ENCODE results near the gene TRPM2. TPM values are rescaled to one million over a fixed set of nuclear protein-coding genes. Genes with fewer than 3 reads are reported as not detected.

The TRPM2 gene
- total RNA-seq, 1 donor from 2014 or later, result 2.8 TPM

DNA sequence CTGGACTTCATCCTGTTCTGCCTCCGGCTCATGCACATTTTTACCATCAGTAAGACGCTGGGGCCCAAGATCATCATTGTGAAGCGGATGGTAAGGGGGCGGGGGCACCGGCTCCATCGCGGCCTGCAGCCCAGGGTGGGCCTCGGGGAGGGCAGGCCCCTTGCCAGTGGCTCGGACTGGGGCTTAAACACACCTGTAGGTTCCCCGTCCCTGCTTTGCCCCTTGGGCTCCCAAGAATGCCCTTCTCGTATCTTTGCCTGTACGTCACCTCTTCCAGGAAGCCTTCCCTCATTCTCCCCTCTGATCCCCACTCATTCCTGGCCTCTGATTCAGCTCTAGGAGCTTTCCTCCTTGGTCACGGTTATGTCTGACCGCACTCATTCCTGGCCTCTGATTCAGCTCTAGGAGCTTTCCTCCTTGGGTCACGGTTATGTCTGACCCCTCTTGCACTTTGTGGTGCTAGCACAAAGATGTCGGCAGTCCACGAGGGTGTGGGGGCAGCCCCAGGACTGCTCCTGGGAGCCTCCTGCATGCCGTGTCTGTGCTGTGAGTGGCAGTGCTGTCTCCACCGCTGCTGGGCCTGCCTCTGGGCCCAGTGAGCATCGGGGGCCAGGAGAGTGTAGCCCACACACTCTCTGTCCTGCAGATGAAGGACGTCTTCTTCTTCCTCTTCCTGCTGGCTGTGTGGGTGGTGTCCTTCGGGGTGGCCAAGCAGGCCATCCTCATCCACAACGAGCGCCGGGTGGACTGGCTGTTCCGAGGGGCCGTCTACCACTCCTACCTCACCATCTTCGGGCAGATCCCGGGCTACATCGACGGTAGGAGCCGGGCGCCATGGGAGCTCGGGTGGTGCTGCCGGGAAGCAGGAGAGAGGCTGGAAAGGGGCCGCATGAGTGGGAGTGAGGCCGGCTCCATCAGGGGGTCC is 52.8 kb downstream of the TRPM2 start:
- Histone ChIP-seq H3K4me3 (ENCODE audit: low read depth, low read length) (no peak overlapping the region), H3K36me3 (ENCODE audit: control insufficient read depth, insufficient read depth, low read length) (no peaks in the 10 kb centered on the region), H3K27me3 (ENCODE audit: control insufficient read depth, insufficient read depth, low read length) (no peaks in the 10 kb centered on the region)
- TF ChIP-seq, protein P1, sequence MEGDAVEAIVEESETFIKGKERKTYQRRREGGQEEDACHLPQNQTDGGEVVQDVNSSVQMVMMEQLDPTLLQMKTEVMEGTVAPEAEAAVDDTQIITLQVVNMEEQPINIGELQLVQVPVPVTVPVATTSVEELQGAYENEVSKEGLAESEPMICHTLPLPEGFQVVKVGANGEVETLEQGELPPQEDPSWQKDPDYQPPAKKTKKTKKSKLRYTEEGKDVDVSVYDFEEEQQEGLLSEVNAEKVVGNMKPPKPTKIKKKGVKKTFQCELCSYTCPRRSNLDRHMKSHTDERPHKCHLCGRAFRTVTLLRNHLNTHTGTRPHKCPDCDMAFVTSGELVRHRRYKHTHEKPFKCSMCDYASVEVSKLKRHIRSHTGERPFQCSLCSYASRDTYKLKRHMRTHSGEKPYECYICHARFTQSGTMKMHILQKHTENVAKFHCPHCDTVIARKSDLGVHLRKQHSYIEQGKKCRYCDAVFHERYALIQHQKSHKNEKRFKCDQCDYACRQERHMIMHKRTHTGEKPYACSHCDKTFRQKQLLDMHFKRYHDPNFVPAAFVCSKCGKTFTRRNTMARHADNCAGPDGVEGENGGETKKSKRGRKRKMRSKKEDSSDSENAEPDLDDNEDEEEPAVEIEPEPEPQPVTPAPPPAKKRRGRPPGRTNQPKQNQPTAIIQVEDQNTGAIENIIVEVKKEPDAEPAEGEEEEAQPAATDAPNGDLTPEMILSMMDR (IDR thresholded peaks at IDR 0.05; ENCODE audit: insufficient read depth, low read length, poor library complexity, severe bottlenecking), result no peak
- peak; percentile 34 for DNase-seq (ENCODE audit: low read depth)

GRCh38 chr21:44406953-44407352 is 53.5 kb downstream of the TRPM2 start:
- TF ChIP-seq, protein P1 (IDR thresholded peaks at IDR 0.05; ENCODE audit: insufficient read depth, low read length, poor library complexity, severe bottlenecking), result no peak

DNA sequence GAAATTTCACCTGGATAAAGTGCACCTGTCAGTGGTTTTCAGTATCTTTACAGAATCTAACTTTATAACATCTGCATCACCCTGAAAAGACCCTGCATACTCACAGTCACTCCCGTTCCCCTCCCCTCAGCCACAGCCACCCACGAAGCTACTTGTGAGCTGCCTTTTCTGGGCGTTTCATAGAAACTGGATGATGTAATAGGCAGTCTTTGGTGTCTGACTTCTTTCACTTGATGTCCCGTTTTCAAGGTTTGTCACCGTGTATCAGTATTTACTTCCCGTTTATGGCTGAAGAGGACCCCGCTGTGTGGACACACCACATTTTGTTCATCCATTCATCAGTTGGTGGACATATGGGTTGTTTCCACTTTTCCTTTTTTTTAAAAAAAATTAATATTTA is 54.1 kb downstream of the TRPM2 start:
- H3K27me3 ChIP-seq (ENCODE audit: control insufficient read depth, insufficient read depth, low read length), result no peaks in the 10 kb centered on the region
- no peak overlapping the region for H3K4me3 ChIP-seq (ENCODE audit: low read depth, low read length)
- no peak for DNase-seq (ENCODE audit: low read depth)
- H3K36me3 ChIP-seq (ENCODE audit: control insufficient read depth, insufficient read depth, low read length), result no peaks in the 10 kb centered on the region
- TF ChIP-seq, protein P1 (IDR thresholded peaks at IDR 0.05; ENCODE audit: insufficient read depth, low read length, poor library complexity, severe bottlenecking), result no peak

More at GRCh38 chr21:44406953-44407352, 53.5 kb downstream of the TRPM2 start:
- H3K36me3 ChIP-seq (ENCODE audit: control insufficient read depth, insufficient read depth, low read length), result no peaks in the 10 kb centered on the region
- H3K4me3 ChIP-seq (ENCODE audit: low read depth, low read length), result no peak overlapping the region
- H3K27me3 ChIP-seq (ENCODE audit: control insufficient read depth, insufficient read depth, low read length), result no peaks in the 10 kb centered on the region
- DNase-seq (ENCODE audit: low read depth), result no peak

DNA sequence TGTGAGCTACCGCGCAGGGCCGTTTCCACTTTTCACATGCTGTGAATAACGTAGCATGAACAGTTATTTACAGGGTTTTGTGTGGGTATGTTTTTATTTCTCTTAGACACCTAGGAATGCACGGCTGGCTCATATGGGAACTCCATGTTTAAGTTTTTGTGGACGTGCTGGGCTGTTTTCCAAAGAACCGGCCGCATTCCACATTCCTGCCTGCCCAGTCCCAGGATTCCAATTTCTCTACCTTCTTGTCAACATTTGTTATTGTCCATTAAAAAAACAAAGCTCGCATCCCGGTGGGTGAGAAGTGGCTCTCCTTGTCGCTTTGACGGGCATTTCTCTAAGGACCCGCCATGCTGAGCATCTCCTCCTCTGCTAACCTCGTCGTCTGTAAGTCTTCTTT is 54.8 kb downstream of the TRPM2 start:
- Histone ChIP-seq H3K27me3 (ENCODE audit: control insufficient read depth, insufficient read depth, low read length) (no peaks in the 10 kb centered on the region), H3K4me3 (ENCODE audit: low read depth, low read length) (no peak overlapping the region), H3K36me3 (ENCODE audit: control insufficient read depth, insufficient read depth, low read length) (no peaks in the 10 kb centered on the region)
- TF ChIP-seq, protein P1 (IDR thresholded peaks at IDR 0.05; ENCODE audit: insufficient read depth, low read length, poor library complexity, severe bottlenecking), result no peak
- no peak for DNase-seq (ENCODE audit: low read depth)

GRCh38 chr21:44413566-44414290 is 60.3 kb downstream of the TRPM2 start:
- Histone ChIP-seq H3K4me3 (ENCODE audit: low read depth, low read length) (no peak overlapping the region), H3K36me3 (ENCODE audit: control insufficient read depth, insufficient read depth, low read length) (no peaks in the 10 kb centered on the region)
- DNase-seq (ENCODE audit: low read depth), result no peak

More at GRCh38 chr21:44413566-44414290, 60.3 kb downstream of the TRPM2 start:
- H3K27me3 ChIP-seq (ENCODE audit: control insufficient read depth, insufficient read depth, low read length), result no peaks in the 10 kb centered on the region
- TF ChIP-seq, protein P1 (IDR thresholded peaks at IDR 0.05; ENCODE audit: insufficient read depth, low read length, poor library complexity, severe bottlenecking), result no peak

All from kidney epithelial cell (primary cell).